ENCODE results near the gene CFHR2.
"Not testable (repeated sequence)": the region's sequence is repeated elsewhere in the genome, so short reads cannot be mapped to it uniquely, and the experiment has no call there.

The CFHR2 gene
- 0 reads per million in 2 experiments for total RNA-seq

DNA sequence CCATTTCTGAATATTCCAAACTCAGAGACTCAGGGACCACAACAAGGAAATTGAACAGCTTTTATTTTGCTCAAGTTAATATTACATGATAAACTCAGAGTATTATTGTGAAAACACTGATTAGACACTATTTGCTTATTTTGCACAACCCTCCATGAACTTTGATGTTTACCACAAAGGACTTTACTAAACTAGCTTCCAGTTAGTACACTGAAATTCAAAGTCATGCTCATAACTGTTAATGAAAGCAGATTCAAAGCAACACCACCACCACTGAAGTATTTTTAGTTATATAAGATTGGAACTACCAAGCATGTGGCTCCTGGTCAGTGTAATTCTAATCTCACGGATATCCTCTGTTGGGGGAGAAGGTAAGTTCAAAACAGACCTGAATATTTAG lies at the start of gene CFHR2:
Gene CFHR2 (plus strand): TSS at position 171 of the 400 bp plus-strand sequence. CDS start 143 bp downstream, at position 314.
- DNase-seq (ENCODE audit: low read depth): not testable (repeated sequence)

DNA sequence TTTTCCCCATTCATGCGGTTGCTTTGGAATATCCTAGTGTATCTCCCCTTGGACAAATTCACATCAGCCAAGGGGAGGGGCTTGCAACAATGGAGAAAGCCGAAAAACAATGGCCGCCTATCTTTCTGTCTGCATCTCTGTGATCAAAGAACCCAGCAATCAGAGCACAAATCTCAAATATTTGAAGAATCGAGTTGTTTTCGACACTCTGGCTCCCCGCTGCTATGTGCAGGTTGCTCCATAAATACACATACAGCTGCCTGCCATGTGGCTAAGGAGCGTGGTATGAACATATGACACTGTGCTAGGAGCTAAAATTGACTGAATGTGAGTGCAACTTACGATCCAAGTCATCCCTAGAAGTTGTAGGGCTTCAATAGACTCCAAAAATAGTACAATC lies 47.2 kb upstream of the CFHR2 start:
- no peak for DNase-seq (ENCODE audit: low read depth)

DNA sequence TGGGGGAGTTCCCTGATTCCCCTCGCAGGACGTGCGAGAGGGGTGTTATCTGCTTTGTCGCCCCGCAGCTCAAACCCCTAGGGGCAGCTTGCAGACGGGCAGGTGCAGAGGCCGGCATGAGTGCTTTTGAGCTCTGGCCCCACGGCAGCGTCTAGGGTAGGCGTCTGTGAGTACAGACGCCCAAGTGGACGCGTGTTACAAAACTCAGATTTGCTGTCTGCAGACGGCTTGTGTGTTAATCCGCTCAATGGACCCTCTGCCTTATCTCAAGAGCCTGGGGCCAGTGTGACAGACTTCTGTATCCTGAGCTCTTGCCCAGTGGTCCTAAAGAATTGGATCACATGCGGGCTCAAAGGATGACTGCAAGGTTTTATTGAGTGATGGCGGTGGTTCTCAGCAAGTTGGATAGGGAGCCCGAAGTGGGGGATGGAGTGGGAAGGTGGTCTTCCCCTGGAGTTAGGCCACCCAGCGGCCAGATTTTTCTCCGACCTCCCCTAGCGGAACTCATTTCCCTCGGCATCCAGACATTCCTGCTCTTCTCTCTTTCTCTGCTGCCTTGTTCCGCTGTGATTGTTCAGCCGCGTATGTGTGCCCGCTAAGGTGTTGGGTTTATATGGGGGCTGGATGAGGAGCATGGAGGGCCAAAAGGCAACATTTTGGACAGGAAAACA lies 46.2 kb upstream of the CFHR2 start:
- DNase-seq (ENCODE audit: low read depth): no peak

DNA sequence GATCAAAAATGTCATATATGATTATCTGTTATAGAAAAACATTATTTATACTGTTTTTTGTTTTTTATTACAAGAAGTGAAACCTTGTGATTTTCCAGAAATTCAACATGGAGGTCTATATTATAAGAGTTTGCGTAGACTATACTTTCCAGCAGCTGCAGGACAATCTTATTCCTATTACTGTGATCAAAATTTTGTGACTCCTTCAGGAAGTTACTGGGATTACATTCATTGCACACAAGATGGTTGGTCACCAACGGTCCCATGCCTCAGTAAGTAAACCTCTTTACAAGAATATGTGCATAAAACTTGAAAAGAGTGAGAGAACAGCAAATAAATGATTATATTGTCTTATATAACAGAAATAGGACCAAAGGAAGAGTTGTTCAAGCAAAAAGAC lies 41.2 kb upstream of the CFHR2 start:
- no peak for DNase-seq (ENCODE audit: low read depth)

DNA sequence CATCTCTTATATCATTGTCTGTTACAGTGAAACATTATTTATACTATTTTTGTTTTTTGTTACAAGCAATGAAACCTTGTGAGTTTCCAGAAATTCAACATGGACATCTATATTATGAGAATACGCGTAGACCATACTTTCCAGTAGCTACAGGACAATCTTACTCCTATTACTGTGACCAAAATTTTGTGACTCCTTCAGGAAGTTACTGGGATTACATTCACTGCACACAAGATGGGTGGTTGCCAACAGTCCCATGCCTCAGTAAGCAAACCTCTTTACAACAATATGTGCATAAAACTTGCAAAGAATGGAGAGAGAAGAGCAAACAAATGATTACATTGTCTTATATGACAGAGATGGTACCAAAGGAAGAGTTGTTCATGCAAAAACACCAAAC lies 33.3 kb upstream of the CFHR2 start:
- no peak for DNase-seq (ENCODE audit: low read depth)

DNA sequence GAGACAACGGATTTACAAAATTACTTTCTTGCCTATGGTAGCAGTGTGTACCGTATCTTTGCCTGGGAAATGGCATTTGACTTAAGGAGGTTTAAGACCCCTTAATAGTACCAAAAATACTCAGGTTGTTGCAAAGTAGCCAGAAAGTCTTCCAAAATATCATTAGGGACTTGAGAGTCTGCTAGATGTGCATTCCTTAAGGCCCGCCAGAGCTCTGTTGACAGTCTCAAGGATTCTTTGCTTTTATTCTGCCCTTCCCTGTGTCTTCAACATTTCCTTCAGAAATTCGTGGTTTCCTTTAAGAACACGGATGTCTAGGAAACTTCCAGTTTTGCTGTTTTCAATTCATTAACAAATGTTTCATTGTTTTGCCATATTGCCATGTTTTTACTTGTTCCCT lies 31.3 kb upstream of the CFHR2 start:
- not testable (repeated sequence) for DNase-seq (ENCODE audit: low read depth)

DNA sequence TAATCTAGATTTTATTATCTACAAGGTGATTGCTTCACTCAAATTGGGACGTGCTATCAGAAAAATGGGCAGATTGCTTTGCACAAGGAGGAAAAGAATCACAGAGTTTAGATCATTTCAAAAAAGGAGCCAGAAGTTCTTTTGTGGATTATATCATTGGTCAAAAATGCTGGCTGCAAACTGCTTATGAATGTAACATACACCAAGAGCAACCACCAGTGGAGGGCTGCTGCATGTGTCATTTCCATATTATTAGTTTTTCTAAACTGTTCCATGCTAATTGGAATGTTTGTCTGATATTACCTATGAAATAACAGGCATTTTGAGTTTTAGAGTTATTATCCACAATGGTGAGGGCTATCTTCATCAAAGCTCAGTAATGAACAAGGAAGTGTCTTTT lies 16.7 kb upstream of the CFHR2 start:
- DNase-seq (ENCODE audit: low read depth): not testable (repeated sequence)

DNA sequence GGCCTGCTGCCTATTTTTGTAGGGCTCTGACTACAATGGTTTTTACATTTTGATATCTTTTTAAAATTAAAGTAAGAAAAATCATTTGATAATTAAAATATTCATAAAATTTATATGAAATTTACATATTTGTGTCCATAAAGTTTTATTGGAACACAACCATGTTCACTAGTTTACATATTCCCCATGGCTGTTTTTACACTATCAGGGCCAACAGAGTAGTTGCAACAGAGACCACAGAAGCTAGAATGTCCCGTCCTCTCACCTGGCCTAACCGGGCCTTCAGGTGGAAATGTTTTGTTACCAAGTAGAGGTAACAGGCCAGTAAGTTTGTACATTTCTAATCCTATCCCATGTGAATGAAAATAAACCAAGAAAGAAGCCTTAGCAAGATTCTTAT lies 10.7 kb upstream of the CFHR2 start:
- DNase-seq (ENCODE audit: low read depth): not testable (repeated sequence)

DNA sequence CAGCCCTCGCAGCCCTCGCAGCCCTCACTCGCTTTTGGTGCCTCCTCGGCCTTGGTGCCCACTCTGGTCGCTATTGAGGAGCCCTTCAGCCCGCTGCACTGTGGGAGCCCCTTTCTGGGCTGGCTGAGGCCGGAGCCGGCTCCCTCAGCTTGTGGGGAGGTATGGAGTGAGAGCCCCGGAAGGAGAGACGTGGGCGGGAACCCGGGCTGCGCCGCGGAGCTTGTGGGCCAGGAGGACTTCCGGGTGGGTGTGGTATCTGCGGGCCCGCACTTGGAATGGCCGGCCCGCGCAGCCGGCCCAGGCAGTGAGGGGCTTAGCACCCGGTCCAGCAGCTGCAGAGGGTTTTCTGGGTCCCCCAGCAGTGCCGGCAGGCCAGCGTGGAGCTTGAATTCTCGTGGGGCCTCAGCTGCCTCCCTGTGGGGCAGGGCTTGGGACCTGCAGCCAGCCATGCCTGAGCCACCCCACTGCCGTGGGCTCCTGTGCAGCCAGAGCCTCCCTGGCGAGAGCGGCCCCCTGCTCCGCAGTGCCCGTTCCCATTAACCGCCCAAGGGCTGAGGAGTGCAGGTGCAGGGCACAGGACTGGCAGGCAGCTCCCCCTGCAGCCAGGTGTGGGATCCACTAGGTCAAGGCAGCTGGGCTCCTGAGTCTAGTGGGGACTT lies 9.9 kb upstream of the CFHR2 start:
- DNase-seq (ENCODE audit: low read depth): no peak

DNA sequence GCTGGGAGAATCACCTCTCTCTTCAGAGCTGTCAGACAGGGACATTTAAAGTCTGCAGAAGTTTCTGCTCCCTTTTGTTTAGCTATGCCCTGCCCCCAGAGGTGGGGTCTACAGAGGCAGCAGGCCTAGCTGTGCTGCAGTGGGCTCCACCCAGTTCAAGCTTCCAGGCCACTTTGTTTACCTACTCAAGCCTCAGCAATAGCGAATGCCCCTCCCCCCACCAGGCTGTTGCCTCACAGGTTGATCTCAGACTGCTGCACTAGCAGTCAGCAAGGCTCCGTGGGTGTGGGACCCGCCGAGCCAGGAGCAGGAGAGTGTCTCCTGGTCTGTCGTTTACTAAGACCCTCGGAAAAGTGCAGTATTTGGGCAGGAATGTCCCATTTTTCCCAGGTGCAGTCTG lies 2.1 kb upstream of the CFHR2 start:
- not testable (repeated sequence) for DNase-seq (ENCODE audit: low read depth)

DNA sequence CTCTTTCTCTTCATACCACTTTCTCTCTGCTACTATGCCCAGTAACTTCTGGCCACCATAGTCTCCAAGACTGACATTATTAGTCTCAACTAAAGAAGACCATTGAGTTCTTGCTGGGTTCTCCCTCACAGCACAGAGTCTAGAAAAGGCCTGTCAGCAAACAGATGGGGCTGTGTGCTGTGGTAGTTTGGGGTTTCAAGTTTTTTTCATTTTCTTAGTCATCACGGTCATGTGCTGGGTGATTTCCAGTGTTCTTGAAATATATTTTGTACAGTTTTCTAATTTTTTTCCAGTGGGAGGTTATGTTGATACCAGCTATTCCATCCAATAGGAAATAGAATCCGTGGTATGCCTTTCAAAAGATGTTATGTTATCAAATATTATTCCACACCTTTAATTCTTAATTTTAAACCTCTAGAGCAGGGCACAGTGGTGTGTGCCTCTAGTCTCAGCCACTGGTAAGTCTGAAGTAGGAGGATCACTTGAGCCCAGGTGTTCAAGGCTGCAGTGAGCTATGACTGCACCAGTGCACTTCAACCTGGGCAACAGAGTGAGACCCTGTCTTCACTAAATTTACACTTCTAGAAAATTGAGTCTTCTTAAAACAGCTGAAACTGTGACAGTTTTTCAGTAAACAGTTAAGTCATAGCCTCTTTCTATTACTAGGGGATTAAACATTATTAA lies 8.3 kb downstream of the CFHR2 start:
- no peak for DNase-seq (ENCODE audit: low read depth)

DNA sequence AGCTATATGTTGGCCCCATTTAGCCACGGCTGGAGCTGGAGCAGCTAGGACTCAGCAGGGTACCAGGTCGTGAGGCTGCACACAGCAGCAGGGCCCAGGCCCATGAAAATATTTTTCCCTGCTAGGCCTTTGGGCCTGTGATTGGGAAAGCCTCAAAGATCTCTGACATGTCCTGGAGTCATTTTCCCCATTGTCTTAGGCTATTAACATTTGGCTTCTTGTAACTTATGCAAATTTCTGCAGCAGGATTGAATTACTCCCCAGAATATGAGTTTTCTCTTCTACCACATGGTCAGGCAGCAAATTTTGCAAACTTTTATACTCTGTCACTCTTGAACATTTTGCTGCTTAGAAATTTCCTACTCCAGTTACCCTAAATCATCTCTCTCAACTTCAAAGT lies 11.2 kb downstream of the CFHR2 start:
- no peak for DNase-seq (ENCODE audit: low read depth)

DNA sequence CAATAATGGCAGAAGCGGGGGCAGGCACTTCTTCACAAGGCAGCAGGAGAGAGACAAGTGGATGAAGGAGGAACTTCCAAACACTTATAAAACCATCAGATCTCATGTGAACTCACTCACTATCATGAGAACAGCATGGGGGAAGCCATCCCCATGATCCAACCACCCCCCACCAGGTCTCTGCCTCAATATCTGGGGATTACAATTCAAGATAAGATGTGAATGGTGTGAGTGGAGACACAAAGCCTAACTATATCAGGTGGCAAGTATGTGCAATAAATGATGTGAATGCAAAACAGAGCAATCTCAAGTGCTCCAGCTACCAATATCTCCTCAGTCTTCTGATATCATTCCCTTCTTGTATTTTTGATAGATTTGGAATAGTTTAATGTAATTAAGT lies 12.4 kb downstream of the CFHR2 start:
- no peak for DNase-seq (ENCODE audit: low read depth)

DNA sequence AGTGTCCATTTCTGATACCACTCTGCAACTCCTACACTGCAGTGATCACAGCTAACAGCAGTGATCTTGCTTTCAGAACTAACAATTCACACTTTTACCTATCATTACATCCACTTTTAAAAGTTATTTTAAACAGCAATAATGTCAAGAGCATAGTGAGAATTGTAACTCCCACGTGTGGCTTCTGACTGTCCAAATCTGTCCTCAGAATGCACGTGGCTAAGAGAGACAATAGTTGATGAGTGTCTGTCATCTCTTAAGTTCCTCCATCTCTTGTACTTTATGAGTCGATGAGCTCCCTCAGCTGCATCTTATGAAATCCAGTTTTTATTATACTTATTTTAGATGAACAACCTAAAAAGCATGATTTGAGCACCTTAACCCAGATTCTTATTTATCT lies 17.3 kb downstream of the CFHR2 start:
- DNase-seq (ENCODE audit: low read depth): no peak

DNA sequence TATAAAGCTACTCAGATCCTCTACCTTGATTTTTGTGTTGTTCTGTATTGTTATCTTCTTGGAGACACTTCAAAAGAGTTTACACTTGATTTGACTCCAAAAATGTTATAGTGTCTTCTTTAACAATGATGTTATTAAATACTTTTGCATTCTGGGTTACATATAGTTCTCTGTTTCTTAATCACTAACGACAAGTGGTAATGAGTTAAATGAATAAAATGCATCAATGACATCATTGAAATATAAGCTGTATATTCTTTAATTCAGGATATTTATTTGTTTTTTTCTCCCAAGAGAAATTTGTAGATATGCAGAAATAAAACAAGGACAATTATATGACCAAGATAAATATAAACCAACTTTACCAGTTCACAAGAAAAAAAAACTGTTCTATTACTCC lies 26.6 kb downstream of the CFHR2 start:
- no peak for DNase-seq (ENCODE audit: low read depth)

DNA sequence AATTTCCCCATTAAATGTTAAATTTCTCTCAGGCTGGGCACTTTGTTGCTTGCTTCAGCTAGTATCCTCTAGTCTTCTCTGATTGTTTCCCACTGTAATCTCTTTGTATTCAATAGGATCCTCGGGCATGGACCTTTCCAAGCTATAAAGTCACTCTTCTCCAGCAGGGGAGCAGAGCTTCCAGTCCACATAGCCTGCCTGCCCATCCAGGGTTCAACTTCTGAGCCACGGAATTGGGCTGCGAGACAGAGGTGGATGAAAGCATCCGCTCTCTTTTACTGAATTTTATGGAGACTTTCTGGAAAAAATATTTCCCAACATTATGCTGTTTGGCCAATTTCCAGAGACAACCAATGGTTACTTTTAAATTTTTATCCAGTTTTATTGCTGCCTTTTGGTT lies 32.7 kb downstream of the CFHR2 start:
- no peak for DNase-seq (ENCODE audit: low read depth)

DNA sequence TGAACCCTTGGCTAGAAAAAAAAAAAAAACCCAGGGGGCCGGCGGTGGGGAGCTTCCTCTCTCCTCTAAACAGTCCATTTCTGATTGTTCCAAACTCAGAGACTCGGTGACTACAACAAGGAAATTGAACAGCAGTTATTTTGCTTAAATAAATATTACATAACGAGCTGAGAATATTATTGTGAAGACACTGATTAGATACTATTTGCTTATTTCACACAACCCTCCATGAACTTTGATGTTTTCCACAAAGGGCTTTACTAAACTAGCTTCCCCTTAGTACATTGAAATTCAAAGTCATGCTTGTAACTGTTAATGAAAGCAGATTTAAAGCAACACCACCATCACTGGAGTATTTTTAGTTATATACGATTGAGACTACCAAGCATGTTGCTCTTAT lies 33.7 kb downstream of the CFHR2 start, which contains the start of gene CFHR5:
Gene CFHR5 (plus strand): TSS at position 279 of the 400 bp plus-strand sequence. CDS start 109 bp downstream, at position 388.
- DNase-seq (ENCODE audit: low read depth): no peak

DNA sequence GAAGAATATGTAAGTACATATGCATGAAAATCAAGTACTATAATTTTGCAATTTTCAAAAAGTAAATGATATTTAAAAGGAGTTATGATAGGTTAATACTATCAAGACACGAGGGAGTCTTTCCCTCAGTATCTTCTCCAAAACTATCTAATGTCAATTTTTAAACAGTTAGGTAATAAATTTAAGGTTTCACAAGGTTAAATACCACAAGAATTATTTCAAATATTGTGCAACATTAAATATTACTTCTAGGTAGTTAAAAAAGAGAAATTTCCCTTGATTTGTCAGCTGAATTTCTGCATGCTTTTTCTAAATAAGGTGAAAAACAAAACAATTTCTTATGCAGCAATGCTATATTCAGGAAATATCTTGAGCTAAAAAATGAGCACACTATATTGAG lies 37.3 kb downstream of the CFHR2 start:
- DNase-seq (ENCODE audit: low read depth): no peak

DNA sequence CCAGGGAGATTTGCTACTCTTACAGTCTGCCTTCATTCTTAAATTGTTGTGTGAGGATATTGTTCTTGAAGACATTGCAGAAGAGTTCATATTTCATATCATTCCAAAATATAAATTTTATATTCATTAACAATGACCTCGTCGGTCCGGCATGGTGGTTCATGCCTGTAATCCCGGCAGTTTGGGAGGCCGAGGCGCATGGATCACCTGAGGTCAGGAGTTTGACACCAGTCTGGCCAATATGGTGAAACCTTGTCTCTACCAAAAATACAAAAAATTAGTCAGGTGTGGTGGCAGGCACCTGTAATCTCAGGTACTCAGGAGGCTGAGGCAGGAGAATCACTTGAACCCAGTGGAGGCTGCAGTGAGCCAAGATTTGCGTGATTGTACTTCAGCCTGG lies 38.7 kb downstream of the CFHR2 start:
- not testable (repeated sequence) for DNase-seq (ENCODE audit: low read depth)

DNA sequence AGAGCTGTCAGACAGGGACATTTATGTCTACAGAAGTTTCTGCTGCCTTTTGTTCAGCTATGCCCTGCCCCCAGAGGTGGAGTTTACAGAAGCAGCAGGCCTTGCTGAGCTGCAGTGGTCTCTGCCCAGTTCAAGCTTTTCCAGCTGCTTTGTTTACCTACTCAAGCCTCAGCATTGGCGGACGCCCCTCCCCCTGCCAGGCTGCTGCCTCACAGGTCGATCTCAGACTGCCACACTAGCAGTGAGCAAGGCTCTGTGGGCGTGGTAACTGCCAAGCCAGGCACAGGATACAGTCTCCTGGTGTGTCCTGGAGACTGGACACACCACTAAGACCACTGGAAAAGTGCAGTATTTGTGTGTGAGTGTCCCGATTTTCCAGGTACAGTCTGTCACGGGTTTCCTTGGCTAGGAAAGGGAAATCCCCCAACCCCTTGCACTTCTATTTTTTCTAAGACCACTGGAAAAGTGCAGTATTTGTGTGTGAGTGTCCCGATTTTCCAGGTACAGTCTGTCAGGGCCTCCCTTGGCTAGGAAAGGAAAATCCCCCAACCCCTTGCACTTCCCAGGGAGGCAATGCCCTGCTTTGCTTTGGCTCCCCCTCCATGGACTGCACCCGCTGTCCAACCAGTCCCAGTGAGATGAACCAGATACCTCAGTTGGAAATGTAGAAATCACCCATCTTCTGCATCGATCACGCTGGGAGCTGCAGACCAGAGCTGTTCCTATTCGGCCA lies 48.5 kb downstream of the CFHR2 start:
- DNase-seq (ENCODE audit: low read depth): not testable (repeated sequence)

DNA sequence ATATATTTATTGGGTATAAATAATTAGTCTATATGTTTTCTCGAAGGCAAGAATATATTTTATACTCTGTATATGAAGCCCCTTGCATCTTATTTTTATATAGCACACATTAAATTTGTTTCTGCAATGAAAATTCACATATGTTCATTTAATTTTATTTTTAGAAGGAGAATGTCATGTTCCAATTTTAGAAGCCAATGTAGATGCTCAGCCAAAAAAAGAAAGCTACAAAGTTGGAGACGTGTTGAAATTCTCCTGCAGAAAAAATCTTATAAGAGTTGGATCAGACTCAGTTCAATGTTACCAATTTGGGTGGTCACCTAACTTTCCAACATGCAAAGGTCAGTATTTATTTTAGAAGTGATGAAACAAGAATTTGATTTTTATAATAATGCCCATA lies 50.4 kb downstream of the CFHR2 start:
- DNase-seq (ENCODE audit: low read depth): no peak

DNA sequence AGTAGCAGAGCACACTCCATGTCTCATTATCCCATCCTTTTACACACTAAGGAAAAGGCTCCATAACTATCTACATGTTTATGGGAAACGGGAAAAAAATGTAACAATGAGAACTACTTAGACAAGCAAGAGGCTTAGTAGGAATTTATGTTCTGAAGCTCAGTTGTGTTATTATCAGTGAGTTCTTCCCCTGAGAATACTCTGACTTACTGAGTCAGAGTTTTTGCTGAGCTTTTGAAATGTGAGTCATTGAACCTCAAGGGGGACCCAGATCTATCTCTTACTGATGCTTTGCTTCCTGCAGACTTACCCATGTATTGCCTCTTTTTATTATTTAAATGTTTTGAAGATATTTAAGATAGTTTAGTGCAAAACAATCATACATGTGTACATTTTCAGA lies 53.9 kb downstream of the CFHR2 start:
- no peak for DNase-seq (ENCODE audit: low read depth)

Measured in T follicular helper cell (primary cell).